Placental pericyte (primary cell): ENCODE results near the gene CDK5. TPM values are rescaled to one million over a fixed set of nuclear protein-coding genes. Genes with fewer than 3 reads are reported as not detected.

ENCODE experiments used
- total RNA-seq: library from RNA; depleted of rRNA; stranded (reverse); fragments of >200 nt; gene quantifications from 2 replicates; pipeline ENCODE4 v1.2.3, GENCODE V29; 2012

CDK5 gene
- 18.2 and 29.6 TPM in 2 replicates for total RNA-seq

DNA sequence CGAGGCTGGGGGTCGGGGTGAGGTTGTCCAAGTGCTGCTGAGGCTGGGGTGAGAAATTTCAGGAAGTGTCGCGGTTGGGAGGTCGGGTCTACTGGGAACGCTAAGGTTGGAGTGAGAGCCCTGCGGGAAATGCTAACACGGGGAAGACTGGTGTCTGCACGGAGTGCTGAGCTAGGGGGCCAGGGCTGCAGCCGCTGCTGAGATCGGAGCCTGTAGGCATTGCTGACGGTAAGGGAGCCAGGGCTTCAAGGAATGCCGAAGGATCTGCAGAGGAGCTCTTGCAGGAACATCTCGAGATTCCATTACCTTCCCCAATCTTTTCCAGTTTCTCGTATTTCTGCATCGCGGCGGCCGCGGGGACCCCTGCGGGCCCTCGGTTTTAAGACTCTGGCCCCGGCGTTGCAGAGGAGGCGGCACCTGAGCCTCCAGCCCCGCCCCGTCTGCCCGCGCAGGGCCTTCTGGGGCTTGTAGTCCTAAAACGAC, at the start of gene CDK5:
Gene CDK5 (minus strand): TSS at position 392 of the 483 bp plus-strand sequence. CDS start 49 bp downstream, at position 343.

DNA sequence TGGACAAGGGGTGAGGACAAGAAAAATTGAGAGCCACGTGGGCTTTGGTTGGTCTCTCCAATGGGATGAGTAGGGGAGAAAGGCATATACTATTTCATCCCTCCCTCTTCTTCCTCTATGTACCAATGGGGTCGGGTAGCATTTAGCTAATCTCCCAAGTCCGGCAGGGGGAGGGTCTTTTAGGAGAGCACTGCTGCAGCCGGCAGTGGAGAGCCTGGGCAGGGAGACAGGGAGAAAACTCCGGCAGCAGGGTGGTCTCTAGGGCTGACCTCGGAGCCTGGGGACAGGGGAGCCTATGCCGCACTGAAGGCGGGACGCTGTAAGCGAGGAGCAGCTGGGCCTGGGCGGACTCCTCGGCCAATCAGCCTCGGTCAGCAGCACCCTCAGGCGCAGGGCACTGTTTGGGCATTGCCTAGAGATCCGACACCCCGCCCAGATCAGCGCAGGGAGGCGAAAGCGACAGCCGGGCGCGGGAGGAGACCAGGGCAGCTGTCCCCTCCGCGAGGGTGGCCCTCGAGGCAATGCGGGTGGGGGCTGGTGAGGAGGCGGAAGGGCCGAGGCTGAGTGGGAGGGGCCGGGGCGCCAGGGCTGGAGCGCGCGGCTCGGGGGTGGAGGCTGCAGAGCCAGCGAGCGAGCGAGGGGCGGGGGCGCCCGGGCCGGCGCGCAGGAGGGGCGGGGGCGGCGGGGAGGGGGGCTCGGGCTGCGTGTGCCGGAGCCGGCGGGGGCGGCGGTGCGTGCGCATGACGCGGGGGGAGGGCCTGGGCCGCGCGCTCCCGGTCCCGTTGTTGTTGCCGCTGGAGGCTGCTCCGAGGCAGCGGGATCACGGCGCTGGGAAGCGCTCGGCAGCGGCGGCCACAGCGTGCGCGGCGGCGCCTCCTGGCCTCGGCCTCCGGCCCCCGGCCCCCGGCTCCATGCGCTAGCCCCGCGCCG, 28.3 kb upstream of the CDK5 start, which contains the start of gene AGAP3:
Gene AGAP3 (plus strand): TSS at position 785 of the 930 bp plus-strand sequence. CDS start 267 bp downstream, outside the sequence.

DNA sequence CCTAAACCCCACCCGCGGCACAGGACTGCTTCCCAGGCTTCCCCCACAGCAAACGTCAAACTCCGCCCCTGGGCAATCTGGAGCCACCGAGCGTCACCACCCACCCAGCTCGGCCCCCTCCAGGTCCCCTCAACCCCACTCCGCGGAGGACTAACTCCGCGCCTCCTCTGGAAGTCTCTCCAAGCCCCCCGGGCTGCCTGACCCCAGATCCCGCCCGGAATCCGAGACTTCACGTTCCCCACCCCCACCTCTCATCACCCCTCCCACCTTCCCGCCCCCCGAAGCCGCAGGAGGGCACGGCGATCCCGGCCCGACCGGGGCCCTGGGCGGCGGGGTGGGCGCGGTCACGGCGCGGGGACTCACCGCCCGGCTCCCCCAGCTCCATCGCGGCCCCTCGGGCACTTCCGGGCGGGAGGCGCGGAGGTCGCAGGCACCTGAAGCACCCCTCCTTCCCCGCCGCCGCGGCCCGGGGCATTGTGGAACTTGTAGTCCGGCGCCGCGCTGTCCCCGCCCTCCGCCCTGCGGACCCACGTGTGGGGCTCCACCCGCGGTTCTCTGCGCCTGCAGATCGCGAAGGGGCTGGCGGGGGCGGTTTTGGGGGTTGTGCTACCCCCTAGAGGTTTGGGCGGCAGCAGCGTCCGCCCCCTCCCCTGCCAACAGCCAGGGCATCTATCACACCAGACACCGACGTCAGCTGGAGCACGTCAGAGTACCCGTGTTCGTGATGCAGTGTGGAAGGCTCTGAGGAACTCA, 25.6 kb upstream of the CDK5 start, which contains the start of gene TMUB1:
Gene TMUB1 (minus strand): TSS at position 423 of the 753 bp plus-strand sequence. CDS start 930 bp downstream, outside the sequence.

DNA sequence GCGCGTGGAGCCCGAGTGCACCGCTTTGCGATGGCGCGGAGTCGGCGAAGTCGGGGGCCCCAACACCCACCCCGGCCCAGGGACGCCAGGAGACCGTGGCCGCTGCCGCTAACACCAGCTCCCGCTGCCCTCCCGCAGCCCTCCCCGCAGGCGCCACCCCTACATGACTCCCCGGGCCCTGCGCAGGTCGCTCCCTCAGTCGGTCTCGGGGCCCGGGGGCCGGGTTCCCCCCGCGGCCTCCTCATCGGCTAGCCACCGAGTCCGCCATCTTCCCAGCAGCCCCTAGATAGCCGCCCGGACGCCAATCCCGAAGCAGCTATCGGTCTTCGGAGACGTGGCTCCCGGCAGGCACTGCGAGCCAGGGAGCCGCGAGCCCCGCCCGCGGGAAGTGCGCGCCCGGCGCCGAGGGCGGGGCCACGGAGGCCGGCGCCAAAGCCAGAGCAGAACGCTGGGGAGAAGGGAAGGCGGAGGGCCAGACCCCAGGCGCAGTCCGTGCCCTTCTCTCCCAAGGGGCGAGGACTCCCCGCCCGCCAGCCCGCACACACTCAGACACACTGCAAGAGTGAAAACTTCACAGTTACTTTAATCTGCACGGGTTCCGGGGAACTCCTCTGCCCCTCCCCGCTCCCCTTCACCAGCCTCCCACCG, 22.9 kb upstream of the CDK5 start, which contains the start of gene FASTK:
Gene FASTK (minus strand): TSS at position 288 of the 648 bp plus-strand sequence. CDS start 43 bp downstream, at position 245.

DNA sequence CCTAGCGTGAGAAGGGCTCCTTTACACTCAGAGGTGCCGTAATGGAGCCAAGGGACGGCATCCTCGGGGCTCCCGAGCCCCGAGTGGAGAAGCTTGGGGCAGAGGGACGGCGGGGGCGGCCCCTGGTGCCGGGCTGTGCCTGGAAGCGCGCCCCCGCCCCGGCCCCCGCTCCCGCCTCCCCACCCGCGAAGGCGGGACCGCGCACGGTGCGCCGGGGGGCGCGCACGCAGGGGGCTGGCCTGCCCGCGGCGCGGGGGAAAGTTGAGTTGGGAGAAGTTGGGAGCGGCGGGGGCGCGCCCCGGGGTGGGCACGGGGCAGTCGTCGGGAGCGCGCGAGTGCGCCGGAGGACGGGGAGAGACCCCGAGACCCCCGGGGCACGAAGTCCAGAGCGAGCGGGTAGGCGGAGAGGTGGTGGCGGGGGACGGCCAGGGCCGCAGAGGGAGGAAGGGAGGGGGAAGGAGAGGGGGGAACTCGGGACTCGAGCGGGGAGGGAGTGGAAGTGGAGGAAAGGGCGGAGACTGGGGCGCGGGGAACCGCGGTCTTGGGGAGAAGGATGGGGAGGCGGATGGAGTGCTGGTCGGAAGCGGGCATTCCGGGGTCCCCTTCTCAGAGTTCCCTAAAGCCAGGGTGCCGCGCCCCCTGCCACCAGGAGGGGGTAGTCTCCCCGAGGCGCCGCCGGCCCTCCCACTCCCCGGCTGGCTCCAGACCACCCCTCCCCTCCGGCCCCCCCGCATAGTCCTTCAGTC, 1.8 kb upstream of the CDK5 start, which contains the start of gene SLC4A2:
Gene SLC4A2 (plus strand): TSS at position 223 of the 746 bp plus-strand sequence. CDS start 2,399 bp downstream, outside the sequence.

DNA sequence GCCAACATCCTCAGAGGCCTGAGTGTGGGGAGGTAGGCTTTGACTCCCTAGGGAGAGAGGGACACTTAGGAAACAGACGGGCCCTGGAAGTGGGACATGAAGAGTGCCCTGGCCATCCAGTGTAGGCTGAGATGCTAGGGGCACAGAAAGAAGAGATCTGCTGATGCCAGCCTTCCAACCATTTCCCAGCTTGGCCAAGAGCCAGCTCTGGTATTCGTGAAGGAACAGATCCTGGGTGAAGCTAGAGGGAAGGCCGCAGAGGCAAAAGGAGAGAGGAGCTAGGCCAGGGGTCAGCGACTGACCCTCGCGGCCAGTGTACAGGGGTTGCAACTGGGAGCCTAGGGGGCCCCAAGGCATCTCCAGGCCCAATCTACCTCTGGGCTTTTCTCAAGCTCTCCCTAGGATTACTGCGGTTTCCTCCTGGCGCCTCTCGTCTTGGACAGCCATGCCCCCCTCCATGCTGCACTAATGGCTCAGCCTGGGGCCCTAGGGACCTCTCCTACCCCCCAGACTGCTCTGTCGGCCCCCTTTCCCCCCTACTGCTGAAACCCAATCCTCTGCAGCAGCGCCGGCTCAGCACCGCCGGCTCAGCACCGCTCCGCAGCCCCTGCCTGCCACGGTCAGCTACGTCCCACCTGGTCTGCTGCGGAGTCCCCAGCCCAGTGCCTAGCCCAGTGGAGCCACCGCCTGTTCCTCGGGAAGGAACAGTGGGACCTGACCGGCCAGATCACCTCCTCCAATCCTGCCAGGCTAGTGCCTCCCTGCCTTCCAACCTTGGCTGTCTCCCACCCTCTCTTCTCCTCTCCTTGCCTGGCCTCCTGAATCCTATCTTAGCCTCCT, 9.5 kb downstream of the CDK5 start, which contains the start of gene ASIC3:
Gene ASIC3 (plus strand): TSS at position 556 of the 840 bp plus-strand sequence. CDS start 355 bp downstream, outside the sequence.

DNA sequence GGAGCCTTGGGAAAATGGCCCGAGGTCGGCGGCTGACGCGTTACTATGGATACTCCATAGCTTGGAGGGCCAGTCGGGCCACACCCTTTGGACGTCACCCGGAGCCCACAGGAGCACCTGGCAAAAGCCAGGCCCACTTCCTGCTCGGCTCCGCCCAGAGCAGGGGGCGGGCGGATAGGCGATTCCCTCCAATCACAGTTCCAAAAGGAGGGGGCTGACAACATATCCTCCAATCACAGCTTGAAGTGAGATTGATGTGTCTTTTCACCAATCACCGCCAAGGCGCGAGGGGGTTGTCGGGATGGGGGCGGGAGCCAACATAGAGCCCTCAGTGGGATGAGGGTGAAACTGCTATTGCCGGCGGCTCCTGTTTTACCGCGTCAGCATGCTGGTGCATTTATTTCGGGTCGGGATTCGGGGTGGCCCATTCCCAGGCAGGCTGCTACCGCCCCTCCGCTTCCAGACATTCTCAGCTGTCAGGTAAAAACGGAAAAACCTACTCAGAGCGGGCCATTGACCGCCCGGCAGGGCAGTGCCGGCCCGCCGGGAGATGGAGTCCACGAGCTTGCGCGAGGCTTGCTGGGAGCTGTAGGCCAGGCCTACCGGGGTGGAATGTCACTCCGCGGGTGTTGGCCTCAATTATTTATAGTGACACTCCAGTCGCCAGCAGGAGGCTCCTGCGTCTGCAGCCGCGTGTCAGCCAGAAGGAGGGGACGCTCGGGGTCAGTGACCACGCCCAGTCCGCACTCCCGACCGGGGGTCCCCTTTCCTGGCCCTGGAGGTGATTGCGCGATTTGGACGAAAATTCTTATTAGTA, 29.4 kb downstream of the CDK5 start, which contains the start of gene ABCB8:
Gene ABCB8 (plus strand): TSS at position 320 of the 817 bp plus-strand sequence. CDS start 66 bp downstream, at position 386.

DNA sequence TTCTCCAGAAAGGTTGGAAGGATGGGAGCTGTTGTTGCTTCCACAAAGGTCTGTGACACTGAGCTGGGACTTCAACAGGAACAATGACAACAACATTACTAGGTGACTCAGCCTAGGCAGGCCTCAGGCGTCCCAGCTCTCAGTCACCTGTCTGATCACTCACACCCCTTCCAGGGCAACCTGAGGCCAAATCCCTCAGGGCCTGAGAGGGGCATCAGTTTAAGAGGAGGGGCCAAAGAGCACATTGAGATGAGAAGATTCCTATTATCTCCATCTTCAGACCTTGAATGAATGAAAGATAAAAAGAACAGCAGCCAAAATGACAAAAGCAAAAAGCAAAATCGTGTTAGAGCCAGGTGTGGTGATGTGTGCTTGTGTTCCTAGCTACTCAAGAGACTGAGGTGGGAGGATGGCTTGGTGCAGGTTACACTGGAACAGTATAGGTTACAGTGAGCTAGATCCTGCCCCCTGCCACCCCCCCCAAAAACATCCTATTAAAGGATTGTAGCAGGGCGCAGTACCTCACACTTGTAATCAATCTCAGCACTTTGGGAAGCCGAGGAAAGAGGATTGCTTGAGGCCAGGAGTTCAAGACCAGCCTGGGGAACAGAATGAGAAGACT, 33.2 kb downstream of the CDK5 start, which contains the start of gene ATG9B:
Gene ATG9B (minus strand): TSS at position 60 of the 622 bp plus-strand sequence. CDS start 71 bp downstream, outside the sequence.

Other genes with a start within 250 kb of the CDK5 start
- gene AOC1, start 205.4 kb downstream of the CDK5 start, total RNA-seq = not detected in 2 replicates
- gene KCNH2, start 79.6 kb downstream of the CDK5 start, total RNA-seq = 0.22 TPM in 1 of 2 replicates, not detected in the other
- gene NOS3, start 66.9 kb downstream of the CDK5 start, total RNA-seq = 4.6 and 4.7 TPM in 2 replicates
- not detected in 2 replicates for gene ATG9B, start 33.4 kb downstream of the CDK5 start, total RNA-seq
- gene ABCB8, start 29.4 kb downstream of the CDK5 start, total RNA-seq = 39.4 and 51.7 TPM in 2 replicates
- 0.44 TPM in 1 of 2 replicates, not detected in the other for gene ASIC3, start 9.4 kb downstream of the CDK5 start, total RNA-seq
- gene SLC4A2, start 1.7 kb upstream of the CDK5 start, total RNA-seq = 155 and 223 TPM in 2 replicates
- 76.6 and 103 TPM in 2 replicates for gene FASTK, start 22.9 kb upstream of the CDK5 start, total RNA-seq
- gene TMUB1, start 25.6 kb upstream of the CDK5 start, total RNA-seq = 29.1 and 33.1 TPM in 2 replicates
- 79.2 and 89.7 TPM in 2 replicates for gene AGAP3, start 28.6 kb upstream of the CDK5 start, total RNA-seq
- not detected in 2 replicates for gene GBX1, start 109.8 kb upstream of the CDK5 start, total RNA-seq
- not detected in 2 replicates for gene ASB10, start 129.4 kb upstream of the CDK5 start, total RNA-seq
- not detected in 2 replicates for gene H2BK1, start 152.6 kb upstream of the CDK5 start, total RNA-seq
- 71.6 and 94.5 TPM in 2 replicates for gene ABCF2, start 169.3 kb upstream of the CDK5 start, total RNA-seq
- 92.8 and 125 TPM in 2 replicates for gene CHPF2, start 174.6 kb upstream of the CDK5 start, total RNA-seq
- gene SMARCD3, start 190.8 kb upstream of the CDK5 start, total RNA-seq = 24.5 and 30.2 TPM in 2 replicates